ENCODE results near the gene ZFR. TPM values are rescaled to one million over a fixed set of nuclear protein-coding genes. Genes with fewer than 3 reads are reported as not detected.
"Not testable (repeated sequence)": the region's sequence is repeated elsewhere in the genome, so short reads cannot be mapped to it uniquely, and the experiment has no call there.

Gene ZFR
- total RNA-seq, 4 donors from 2014 or later = 44.9 to 61.6 (median 52.7) TPM

DNA sequence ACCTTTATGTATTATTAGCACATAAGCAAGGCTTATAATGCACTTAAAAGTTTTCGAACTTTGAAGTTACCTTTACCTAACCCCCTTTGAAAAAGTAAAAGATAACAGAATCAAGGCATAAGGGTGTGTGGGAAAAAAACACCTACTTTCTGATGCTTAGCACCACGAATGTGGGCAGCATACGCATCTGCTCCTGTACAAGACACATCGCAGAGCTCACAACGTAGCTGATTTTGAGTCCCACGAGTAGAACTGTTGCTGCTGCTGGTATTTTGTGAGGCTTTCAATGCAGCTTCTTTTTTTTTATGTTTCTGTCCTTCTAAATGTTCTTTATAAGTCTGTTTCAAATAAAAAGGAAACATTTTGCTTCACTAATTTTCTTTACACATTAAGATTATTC, 40.8 kb downstream of the ZFR start:
- 88 to 92% methylated on average over 6 of the region's 6 CpGs for WGBS, 2 donors
- no peak overlapping the region for H3K4me3 ChIP-seq (ENCODE audit: low read depth, poor library complexity, severe bottlenecking)
- intact Hi-C loops (cut with DNase I; ENCODE audit: low total_unique reads) = no loop called here
- no peak for TF ChIP-seq POLR2A (IDR thresholded peaks at IDR 0.05)
- TF ChIP-seq, protein P1, sequence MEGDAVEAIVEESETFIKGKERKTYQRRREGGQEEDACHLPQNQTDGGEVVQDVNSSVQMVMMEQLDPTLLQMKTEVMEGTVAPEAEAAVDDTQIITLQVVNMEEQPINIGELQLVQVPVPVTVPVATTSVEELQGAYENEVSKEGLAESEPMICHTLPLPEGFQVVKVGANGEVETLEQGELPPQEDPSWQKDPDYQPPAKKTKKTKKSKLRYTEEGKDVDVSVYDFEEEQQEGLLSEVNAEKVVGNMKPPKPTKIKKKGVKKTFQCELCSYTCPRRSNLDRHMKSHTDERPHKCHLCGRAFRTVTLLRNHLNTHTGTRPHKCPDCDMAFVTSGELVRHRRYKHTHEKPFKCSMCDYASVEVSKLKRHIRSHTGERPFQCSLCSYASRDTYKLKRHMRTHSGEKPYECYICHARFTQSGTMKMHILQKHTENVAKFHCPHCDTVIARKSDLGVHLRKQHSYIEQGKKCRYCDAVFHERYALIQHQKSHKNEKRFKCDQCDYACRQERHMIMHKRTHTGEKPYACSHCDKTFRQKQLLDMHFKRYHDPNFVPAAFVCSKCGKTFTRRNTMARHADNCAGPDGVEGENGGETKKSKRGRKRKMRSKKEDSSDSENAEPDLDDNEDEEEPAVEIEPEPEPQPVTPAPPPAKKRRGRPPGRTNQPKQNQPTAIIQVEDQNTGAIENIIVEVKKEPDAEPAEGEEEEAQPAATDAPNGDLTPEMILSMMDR (IDR thresholded peaks at IDR 0.05) = no peak
- DNase-seq (ENCODE audit: low spot score in 2 of 2) = no peak

DNA sequence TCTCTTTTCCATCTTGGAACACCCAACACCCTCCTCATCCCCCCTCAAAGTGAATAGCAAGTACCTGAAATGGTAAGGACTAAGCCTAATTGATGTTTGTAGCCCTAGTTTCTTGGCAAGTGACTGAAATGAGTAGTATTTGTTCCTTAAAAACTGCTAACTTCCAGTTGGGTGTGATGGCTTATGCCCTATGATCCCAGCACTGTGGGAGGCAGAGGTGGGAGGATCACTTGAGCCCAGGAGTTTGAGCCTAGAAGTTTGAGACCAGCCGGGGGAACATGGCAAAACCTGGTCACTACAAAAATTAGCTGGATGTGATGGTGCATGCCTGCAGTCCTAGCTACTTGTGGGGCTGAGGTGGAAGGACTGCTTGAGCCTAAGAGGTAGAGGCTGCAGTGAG, 44.1 kb downstream of the ZFR start:
- 91 to 95% methylated on average over 1 of the region's 1 CpG for WGBS, 2 donors
- DNase-seq (ENCODE audit: low spot score in 2 of 2) = no peak
- H3K4me3 ChIP-seq (ENCODE audit: low read depth, poor library complexity, severe bottlenecking) = no peak overlapping the region
- TF ChIP-seq POLR2A (IDR thresholded peaks at IDR 0.05) = no peak
- TF ChIP-seq, protein P1 (IDR thresholded peaks at IDR 0.05) = no peak
- intact Hi-C loops (cut with DNase I; ENCODE audit: low total_unique reads) = no loop called here

DNA sequence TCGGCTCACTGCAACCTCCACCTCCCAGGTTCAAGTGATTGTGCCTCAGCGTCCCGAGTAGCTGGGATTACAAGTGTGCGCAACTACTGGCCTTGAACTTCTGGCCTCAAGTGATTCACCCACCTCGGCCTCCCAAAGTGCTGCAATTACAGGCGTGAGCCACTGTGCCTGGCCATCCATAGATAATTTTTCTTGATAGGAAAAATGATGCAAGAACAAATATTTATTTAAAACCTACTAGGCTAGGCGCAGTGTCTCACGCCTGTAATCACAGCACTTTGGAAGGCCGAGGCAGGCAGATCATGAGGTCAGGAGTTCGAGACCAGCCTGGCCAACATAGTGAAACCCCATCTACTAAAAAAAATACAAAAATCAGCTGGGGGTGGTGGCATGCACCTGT, 45.8 kb downstream of the ZFR start:
- H3K4me3 ChIP-seq (ENCODE audit: low read depth, poor library complexity, severe bottlenecking); DNase-seq (ENCODE audit: low spot score in 2 of 2); intact Hi-C loops (cut with DNase I; ENCODE audit: low total_unique reads): not testable (repeated sequence)
- 93 to 95% methylated on average over 10 of the region's 10 CpGs for WGBS, 2 donors

DNA sequence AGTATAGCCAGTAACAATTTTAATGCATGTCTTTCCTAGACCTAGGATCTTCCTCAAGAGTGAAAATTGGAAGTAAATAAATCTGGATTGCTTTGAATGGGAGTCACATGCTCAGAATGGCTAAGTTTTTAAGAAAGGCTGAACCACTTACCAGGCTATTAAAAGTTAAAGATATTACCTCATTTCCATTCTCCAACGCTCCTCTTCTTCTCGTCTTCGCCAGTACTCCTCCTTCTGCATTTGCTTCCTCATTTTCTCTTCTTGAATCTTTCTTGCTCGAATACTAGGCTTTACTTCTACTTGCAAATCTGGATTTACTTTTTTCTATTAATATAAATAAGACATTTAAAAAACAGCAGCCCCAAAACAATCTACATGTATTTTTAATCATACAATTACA, 49.6 kb downstream of the ZFR start:
- DNase-seq (ENCODE audit: low spot score in 2 of 2) = no peak
- no peak for TF ChIP-seq POLR2A (IDR thresholded peaks at IDR 0.05)
- TF ChIP-seq, protein P1 (IDR thresholded peaks at IDR 0.05) = no peak
- H3K4me3 ChIP-seq (ENCODE audit: low read depth, poor library complexity, severe bottlenecking) = no peak overlapping the region
- WGBS, 2 donors = 79 to 82% methylated on average over 4 of the region's 4 CpGs
- intact Hi-C loops (cut with DNase I; ENCODE audit: low total_unique reads) = no loop called here

DNA sequence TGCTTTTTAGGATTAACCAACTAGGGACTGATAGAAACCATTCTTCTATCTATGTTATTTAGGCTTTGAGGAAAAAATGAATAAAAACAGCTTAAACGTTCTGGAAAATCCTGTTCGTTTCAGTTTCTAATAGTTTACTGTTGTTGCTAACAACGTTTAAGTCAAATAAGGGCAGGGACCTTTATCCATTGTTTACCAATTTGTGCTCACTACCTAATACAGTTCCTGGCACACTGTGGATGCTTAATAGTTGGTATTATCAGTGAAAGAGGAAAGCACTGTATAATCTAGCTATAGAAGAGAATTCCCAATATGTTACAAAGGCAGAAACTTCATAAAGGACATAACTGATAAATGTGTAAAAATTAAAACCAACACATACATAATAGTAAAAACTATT, 52.5 kb downstream of the ZFR start:
- TF ChIP-seq, protein P1 (IDR thresholded peaks at IDR 0.05) = no peak
- TF ChIP-seq POLR2A (IDR thresholded peaks at IDR 0.05) = no peak
- intact Hi-C loops (cut with DNase I; ENCODE audit: low total_unique reads) = no loop called here
- DNase-seq (ENCODE audit: low spot score in 2 of 2) = no peak
- 73 to 75% methylated on average over 3 of the region's 3 CpGs for WGBS, 2 donors
- no peak overlapping the region for H3K4me3 ChIP-seq (ENCODE audit: low read depth, poor library complexity, severe bottlenecking)

DNA sequence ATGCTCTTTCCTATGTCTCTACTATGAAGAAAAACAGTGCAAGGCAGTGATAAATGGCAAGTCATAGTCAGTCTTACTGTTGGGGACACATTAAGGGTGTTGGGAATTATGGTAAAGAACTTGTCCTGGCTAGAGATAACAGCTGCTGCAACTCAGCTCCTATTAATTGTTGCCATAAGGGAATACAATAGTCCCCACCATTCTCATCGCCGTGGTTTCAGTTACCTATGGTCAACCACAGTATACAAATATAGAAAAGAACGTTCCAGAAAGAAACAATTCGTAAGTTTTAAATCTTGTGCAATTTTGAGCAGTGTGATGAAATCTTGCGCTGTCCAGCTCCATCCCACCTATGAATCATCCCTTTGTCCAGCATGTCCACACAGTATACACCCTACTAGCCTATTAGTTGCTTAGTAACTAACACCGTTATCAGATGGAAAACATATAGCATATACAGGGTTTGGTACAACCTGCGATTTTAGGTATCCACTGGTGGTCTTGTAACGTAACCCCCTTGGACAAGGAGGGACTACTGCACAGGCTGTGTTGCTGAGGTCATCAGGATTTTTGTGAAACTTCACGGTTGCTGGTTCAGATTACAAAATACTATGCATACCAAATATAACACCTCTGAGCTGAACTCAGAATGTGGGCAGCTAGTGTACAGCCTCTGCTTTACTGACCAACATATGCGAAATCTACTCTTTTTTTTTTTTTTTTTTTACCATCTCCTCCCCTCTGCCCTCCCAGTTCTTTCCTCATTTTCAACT, 53.5 kb downstream of the ZFR start:
- TF ChIP-seq, protein P1 (IDR thresholded peaks at IDR 0.05) = no peak
- no peak for TF ChIP-seq POLR2A (IDR thresholded peaks at IDR 0.05)
- DNase-seq (ENCODE audit: low spot score in 2 of 2) = no peak
- intact Hi-C loops (cut with DNase I; ENCODE audit: low total_unique reads) = no loop called here
- H3K4me3 ChIP-seq (ENCODE audit: low read depth, poor library complexity, severe bottlenecking) = no peak overlapping the region
- WGBS, 2 donors = 81 to 86% methylated on average over 10 of the region's 10 CpGs

Measured in lower leg skin (tissue), 4 donors.